ENCODE measurements around the gene CHRNE.

CHRNE gene

GRCh38 chr17:4887581-4887980, 15.3 kb downstream of the CHRNE start:
- Histone ChIP-seq H3K27me3 (ENCODE audit: insufficient read depth, low read length, poor library complexity, severe bottlenecking) (no peaks in the 10 kb centered on the region), H3K9me2 (replicated peaks; ENCODE audit: low read depth, low read length) (no peaks in the 10 kb centered on the region), H3K4me2 (ENCODE audit: low read depth, low read length, poor library complexity, severe bottlenecking) (no peak overlapping the region), H3K9me3 (ENCODE audit: insufficient read depth, low read depth, low read length) (no peaks in the 10 kb centered on the region), H3K4me3 (ENCODE audit: low read length, poor library complexity, severe bottlenecking) (no peak overlapping the region), H3K36me3 (ENCODE audit: insufficient read depth, low read length) (peaks cover 50% of the 10 kb centered on the region; the same call in 1 of the 2 replicates), H2AFZ (ENCODE audit: low read length) (no peak overlapping the region), H4K20me1 (ENCODE audit: insufficient read depth, low read length, poor library complexity, severe bottlenecking) (no peaks in the 10 kb centered on the region), H3K79me2 (ENCODE audit: insufficient read depth, low read length) (no peaks in the 10 kb centered on the region), H3K4me1 (ENCODE audit: insufficient read depth, low read length, poor library complexity, severe bottlenecking) (no peaks in the 10 kb centered on the region), H3K9ac (ENCODE audit: low read depth, low read length, poor library complexity, severe bottlenecking) (no peak overlapping the region), H3F3A (ENCODE audit: low read depth) (no peaks in the 10 kb centered on the region)
- TF ChIP-seq EZH2phosphoT487 (IDR thresholded peaks at IDR 0.05; ENCODE audit: borderline replicate concordance) (no peak), CTCF (conservative IDR thresholded peaks at IDR 0.05; ENCODE audit: low read length) (no peak)

GRCh38 chr17:4886830-4887229, 16.1 kb downstream of the CHRNE start:
- Histone ChIP-seq H3K9me3 (ENCODE audit: insufficient read depth, low read depth, low read length) (no peaks in the 10 kb centered on the region), H3K4me3 (ENCODE audit: low read length, poor library complexity, severe bottlenecking) (no peak overlapping the region), H4K20me1 (ENCODE audit: insufficient read depth, low read length, poor library complexity, severe bottlenecking) (no peaks in the 10 kb centered on the region), H3K79me2 (ENCODE audit: insufficient read depth, low read length) (no peaks in the 10 kb centered on the region), H3K4me2 (ENCODE audit: low read depth, low read length, poor library complexity, severe bottlenecking) (no peak overlapping the region), H3K4me1 (ENCODE audit: insufficient read depth, low read length, poor library complexity, severe bottlenecking) (no peaks in the 10 kb centered on the region), H2AFZ (ENCODE audit: low read length) (no peak overlapping the region), H3K9me2 (replicated peaks; ENCODE audit: low read depth, low read length) (no peaks in the 10 kb centered on the region), H3K9ac (ENCODE audit: low read depth, low read length, poor library complexity, severe bottlenecking) (no peak overlapping the region), H3K36me3 (ENCODE audit: insufficient read depth, low read length) (peaks cover 50% of the 10 kb centered on the region; the same call in 1 of the 2 replicates), H3K27me3 (ENCODE audit: insufficient read depth, low read length, poor library complexity, severe bottlenecking) (no peaks in the 10 kb centered on the region), H3F3A (ENCODE audit: low read depth) (no peaks in the 10 kb centered on the region)
- TF ChIP-seq CTCF (conservative IDR thresholded peaks at IDR 0.05; ENCODE audit: low read length) (no peak), EZH2phosphoT487 (IDR thresholded peaks at IDR 0.05; ENCODE audit: borderline replicate concordance) (no peak)

- H3K4me2 ChIP-seq (ENCODE audit: low read depth, low read length, poor library complexity, severe bottlenecking) = no peak overlapping the region
- TF ChIP-seq EZH2phosphoT487 (IDR thresholded peaks at IDR 0.05; ENCODE audit: borderline replicate concordance) (no peak), CTCF (conservative IDR thresholded peaks at IDR 0.05; ENCODE audit: low read length) (no peak)
- no peaks in the 10 kb centered on the region for H3K79me2 ChIP-seq (ENCODE audit: insufficient read depth, low read length)
- H2AFZ ChIP-seq (ENCODE audit: low read length) = no peak overlapping the region
- H3K4me1 ChIP-seq (ENCODE audit: insufficient read depth, low read length, poor library complexity, severe bottlenecking) = no peaks in the 10 kb centered on the region
- H3K9me2 ChIP-seq (replicated peaks; ENCODE audit: low read depth, low read length) = no peaks in the 10 kb centered on the region
- H4K20me1 ChIP-seq (ENCODE audit: insufficient read depth, low read length, poor library complexity, severe bottlenecking) = no peaks in the 10 kb centered on the region
- no peak overlapping the region for H3K9ac ChIP-seq (ENCODE audit: low read depth, low read length, poor library complexity, severe bottlenecking)
- H3K36me3 ChIP-seq (ENCODE audit: insufficient read depth, low read length) = peaks cover 50% of the 10 kb centered on the region; the same call in 1 of the 2 replicates
- no peaks in the 10 kb centered on the region for H3F3A ChIP-seq (ENCODE audit: low read depth)
- no peaks in the 10 kb centered on the region for H3K27me3 ChIP-seq (ENCODE audit: insufficient read depth, low read length, poor library complexity, severe bottlenecking)
- H3K4me3 ChIP-seq (ENCODE audit: low read length, poor library complexity, severe bottlenecking) = no peak overlapping the region
- H3K9me3 ChIP-seq (ENCODE audit: insufficient read depth, low read depth, low read length) = no peaks in the 10 kb centered on the region
These were observed 18.4 kb downstream of the CHRNE start for GRCh38 chr17:4884489-4884888.
